Lung microvascular endothelial cell (primary cell): Measurements from ENCODE around the gene PPP6R2. TPM values are rescaled to one million over a fixed set of nuclear protein-coding genes. Genes with fewer than 3 reads are reported as not detected.

Source experiments
- DNase-seq, 2 donors: peaks; one replicate each; pipeline versions ENCODE4 v3.0.0 to v3.0.0-alpha.2; 2010; ENCODE audit warnings: low read depth in 2 of 2
- total RNA-seq: library from RNA; depleted of rRNA; stranded (reverse); fragments of >200 nt; gene quantifications from 2 replicates; pipeline ENCODE4 v1.2.1, GENCODE V29; 2014

The PPP6R2 gene
- total RNA-seq, 1 donor from 2014 or later, result 37.7 TPM

GRCh38 chr22:50464451-50464850 is 121.3 kb downstream of the PPP6R2 start:
- DNase-seq, result no peak

- DNase-seq, result no peak
Measured at GRCh38 chr22:50465066-50465930, 122.2 kb downstream of the PPP6R2 start.

- no peak for DNase-seq
Measured at GRCh38 chr22:50467341-50467740, 124.2 kb downstream of the PPP6R2 start.

- DNase-seq, result no peak
Measured at GRCh38 chr22:50467773-50468440, 124.8 kb downstream of the PPP6R2 start.

GRCh38 chr22:50468626-50469025 is 125.5 kb downstream of the PPP6R2 start:
- DNase-seq, result no peak

- peak in 1 of 2 donors; percentile 50 for DNase-seq
Measured at GRCh38 chr22:50469377-50470305, 126.5 kb downstream of the PPP6R2 start.

- no peak for DNase-seq
Measured at GRCh38 chr22:50470491-50470890, 127.4 kb downstream of the PPP6R2 start.

- DNase-seq, result no peak
Measured at GRCh38 chr22:50471197-50471847, 128.2 kb downstream of the PPP6R2 start.

- DNase-seq, result no peak
Measured at GRCh38 chr22:50471962-50472361, 128.8 kb downstream of the PPP6R2 start.

GRCh38 chr22:50473088-50473487 is 130.0 kb downstream of the PPP6R2 start:
- DNase-seq, result peak; percentile 20 to 24

- DNase-seq, result peak; percentile 45 to 66
Measured at GRCh38 chr22:50473855-50474671, 130.9 kb downstream of the PPP6R2 start.

GRCh38 chr22:50474710-50475651 is 131.9 kb downstream of the PPP6R2 start, which contains the start of gene SBF1:
Gene SBF1 (minus strand): TSS chr22:50475035. CDS start chr22:50474840, 195 bp downstream.
- DNase-seq, result peak; percentile 91 to 94

- DNase-seq, result no peak
Measured at GRCh38 chr22:50475652-50476002, 132.5 kb downstream of the PPP6R2 start.

GRCh38 chr22:50476868-50477267 is 133.7 kb downstream of the PPP6R2 start:
- no peak for DNase-seq

GRCh38 chr22:50477923-50478322 is 134.8 kb downstream of the PPP6R2 start:
- no peak for DNase-seq

- DNase-seq, result no peak
Measured at GRCh38 chr22:50479721-50480120, 136.6 kb downstream of the PPP6R2 start.

GRCh38 chr22:50481045-50481439 is 137.9 kb downstream of the PPP6R2 start:
- DNase-seq, result no peak

- peak in 1 of 2 donors; percentile 31 for DNase-seq
Measured at GRCh38 chr22:50481440-50482106, 138.4 kb downstream of the PPP6R2 start, which contains the start of gene ADM2. Gene ADM2 (plus strand): TSS chr22:50481543. CDS start chr22:50481848, 305 bp downstream.
